Medulla oblongata (tissue), 1 donor: ENCODE results near the gene CLASP1.
"Not testable (repeated sequence)": the region's sequence is repeated elsewhere in the genome, so short reads cannot be mapped to it uniquely, and the experiment has no call there.

ENCODE experiments used
- DNase-seq: peaks from one replicate; pipeline ENCODE4 v3.0.0-alpha.2; 2015; ENCODE audit errors: extremely low spot score

Gene CLASP1

GRCh38 chr2:121475811-121476571 is 173.3 kb downstream of the CLASP1 start:
- no peak for DNase-seq

- DNase-seq: no peak
Observed at GRCh38 chr2:121473512-121473911, 175.8 kb downstream of the CLASP1 start.

- no peak for DNase-seq
Observed at GRCh38 chr2:121472470-121472993, 176.7 kb downstream of the CLASP1 start.

GRCh38 chr2:121471532-121472469 is 177.5 kb downstream of the CLASP1 start:
- DNase-seq: no peak

- DNase-seq: no peak
Observed at GRCh38 chr2:121470917-121471316, 178.3 kb downstream of the CLASP1 start.

GRCh38 chr2:121469356-121469755 is 179.9 kb downstream of the CLASP1 start:
- no peak for DNase-seq

GRCh38 chr2:121468936-121469335 is 180.3 kb downstream of the CLASP1 start:
- no peak for DNase-seq

GRCh38 chr2:121459291-121459690 is 190.0 kb downstream of the CLASP1 start:
- DNase-seq: no peak

GRCh38 chr2:121456325-121456724 is 192.9 kb downstream of the CLASP1 start:
- no peak for DNase-seq

GRCh38 chr2:121455446-121455845 is 193.8 kb downstream of the CLASP1 start:
- DNase-seq: no peak

GRCh38 chr2:121454549-121455090 is 194.6 kb downstream of the CLASP1 start:
- DNase-seq: no peak

GRCh38 chr2:121451398-121451797 is 197.9 kb downstream of the CLASP1 start:
- no peak for DNase-seq

GRCh38 chr2:121450301-121450700 is 199.0 kb downstream of the CLASP1 start:
- no peak for DNase-seq

- DNase-seq: no peak
Observed at GRCh38 chr2:121446647-121447241, 202.5 kb downstream of the CLASP1 start.

GRCh38 chr2:121442889-121443288 is 206.4 kb downstream of the CLASP1 start:
- peak; percentile 49 for DNase-seq

- DNase-seq: not testable (repeated sequence)
Observed at GRCh38 chr2:121438290-121438689, 211.0 kb downstream of the CLASP1 start.

GRCh38 chr2:121436918-121437317 is 212.3 kb downstream of the CLASP1 start:
- no peak for DNase-seq

GRCh38 chr2:121435790-121436189 is 213.5 kb downstream of the CLASP1 start:
- no peak for DNase-seq

- no peak for DNase-seq
Observed at GRCh38 chr2:121431214-121431613, 218.0 kb downstream of the CLASP1 start.

- no peak for DNase-seq
Observed at GRCh38 chr2:121429927-121430520, 219.2 kb downstream of the CLASP1 start.

- no peak for DNase-seq
Observed at GRCh38 chr2:121429119-121429903, 220.0 kb downstream of the CLASP1 start.
